Measurements from ENCODE around the gene EPB41L5. TPM values are rescaled to one million over a fixed set of nuclear protein-coding genes. Genes with fewer than 3 reads are reported as not detected.

EPB41L5 gene
- total RNA-seq, 1 experiment from 2014 or later: 19.0 TPM

DNA sequence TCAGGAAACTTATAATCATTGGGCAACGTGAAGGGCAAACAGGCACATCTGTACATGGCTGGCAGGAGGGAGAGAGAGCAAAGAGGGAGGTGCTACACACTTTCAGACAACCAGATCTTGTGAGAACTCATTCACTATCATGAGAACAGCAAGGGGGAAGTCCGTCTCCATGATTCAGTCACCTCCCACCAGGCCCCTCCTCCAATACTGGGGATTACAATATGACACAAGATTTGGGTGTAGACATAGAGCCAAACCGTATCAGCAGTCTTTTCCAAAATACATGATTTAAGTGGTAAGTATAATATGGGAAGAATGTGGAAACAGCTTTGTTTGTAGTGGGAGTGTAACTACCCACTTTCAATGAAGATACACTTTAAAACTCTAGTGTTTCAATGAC lies 65.0 kb downstream of the EPB41L5 start:
- H3K27me3 Mint-ChIP-seq (ENCODE audit: insufficient read depth, unreplicated experiment): no peaks in the 10 kb centered on the region
- H3K27ac Mint-ChIP-seq (ENCODE audit: low read depth, unreplicated experiment): peak overlapping the region; percentile 54
- BruUV-seq (replicated peaks): no TSS peak
- ChIA-PET POLR2A (interaction anchor here (0.6 kb wide), 1 partner anchor 139 kb away, joined by 4 read pairs; no protein-coding TSS in a partner anchor), CTCF (interaction anchor here (0.7 kb wide), 1 partner anchor 35 kb away, joined by 3 read pairs; no protein-coding TSS in a partner anchor)
- peaks cover 7% of the 10 kb centered on the region for H3K36me3 Mint-ChIP-seq (ENCODE audit: insufficient read depth, unreplicated experiment)
- intact Hi-C loops (cut with micrococcal nuclease): no loop called here
- TF ChIP-seq, protein P1, sequence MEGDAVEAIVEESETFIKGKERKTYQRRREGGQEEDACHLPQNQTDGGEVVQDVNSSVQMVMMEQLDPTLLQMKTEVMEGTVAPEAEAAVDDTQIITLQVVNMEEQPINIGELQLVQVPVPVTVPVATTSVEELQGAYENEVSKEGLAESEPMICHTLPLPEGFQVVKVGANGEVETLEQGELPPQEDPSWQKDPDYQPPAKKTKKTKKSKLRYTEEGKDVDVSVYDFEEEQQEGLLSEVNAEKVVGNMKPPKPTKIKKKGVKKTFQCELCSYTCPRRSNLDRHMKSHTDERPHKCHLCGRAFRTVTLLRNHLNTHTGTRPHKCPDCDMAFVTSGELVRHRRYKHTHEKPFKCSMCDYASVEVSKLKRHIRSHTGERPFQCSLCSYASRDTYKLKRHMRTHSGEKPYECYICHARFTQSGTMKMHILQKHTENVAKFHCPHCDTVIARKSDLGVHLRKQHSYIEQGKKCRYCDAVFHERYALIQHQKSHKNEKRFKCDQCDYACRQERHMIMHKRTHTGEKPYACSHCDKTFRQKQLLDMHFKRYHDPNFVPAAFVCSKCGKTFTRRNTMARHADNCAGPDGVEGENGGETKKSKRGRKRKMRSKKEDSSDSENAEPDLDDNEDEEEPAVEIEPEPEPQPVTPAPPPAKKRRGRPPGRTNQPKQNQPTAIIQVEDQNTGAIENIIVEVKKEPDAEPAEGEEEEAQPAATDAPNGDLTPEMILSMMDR (IDR thresholded peaks at IDR 0.05; ENCODE audit: unreplicated experiment): no peak
- H3K4me3 Mint-ChIP-seq (ENCODE audit: unreplicated experiment): no peak overlapping the region
- no peaks in the 10 kb centered on the region for H3K9me3 Mint-ChIP-seq (ENCODE audit: unreplicated experiment)
- no peaks in the 10 kb centered on the region for H3K4me1 Mint-ChIP-seq (ENCODE audit: insufficient read depth, unreplicated experiment)
- no peak for DNase-seq (ENCODE audit: unreplicated experiment)

DNA sequence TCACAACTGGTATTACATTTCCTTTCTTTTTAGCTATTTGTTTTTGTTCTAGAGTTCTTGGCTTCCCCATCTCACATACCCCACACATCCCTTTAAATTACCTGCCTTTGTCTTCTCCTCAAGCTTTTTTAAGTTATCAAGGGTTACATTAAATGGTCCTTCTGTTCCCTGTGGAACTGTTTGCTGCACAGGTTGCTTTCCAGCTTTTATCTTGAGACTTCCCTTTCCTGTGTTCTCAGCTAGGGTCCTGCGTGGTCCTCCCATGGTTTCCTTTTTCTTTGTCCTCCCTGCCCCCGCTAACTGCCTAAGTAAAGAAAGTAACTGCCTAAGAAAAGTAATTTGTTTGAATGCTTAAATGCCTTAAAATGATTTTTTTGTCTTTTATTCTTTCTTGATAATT lies 66.8 kb downstream of the EPB41L5 start:
- Mint-ChIP-seq H3K4me3 (ENCODE audit: unreplicated experiment) (no peak overlapping the region), H3K27me3 (ENCODE audit: insufficient read depth, unreplicated experiment) (no peaks in the 10 kb centered on the region), H3K27ac (ENCODE audit: low read depth, unreplicated experiment) (no peak overlapping the region), H3K9me3 (ENCODE audit: unreplicated experiment) (peaks cover 5% of the 10 kb centered on the region), H3K36me3 (ENCODE audit: insufficient read depth, unreplicated experiment) (peaks cover 7% of the 10 kb centered on the region), H3K4me1 (ENCODE audit: insufficient read depth, unreplicated experiment) (no peaks in the 10 kb centered on the region)
- no TSS peak for BruUV-seq (replicated peaks)
- DNase-seq (ENCODE audit: unreplicated experiment): no peak
- TF ChIP-seq, protein P1 (IDR thresholded peaks at IDR 0.05; ENCODE audit: unreplicated experiment): no peak
- intact Hi-C loops (cut with micrococcal nuclease): no loop called here
- CTCF ChIA-PET: interaction anchor here (0.8 to 1.2 kb wide), 2 partner anchors 9 to 255 kb away, joined by 3 read pairs; no protein-coding TSS in a partner anchor
- POLR2A ChIA-PET: interaction anchor here (0.7 kb wide), 1 partner anchor 28 kb away, joined by 3 read pairs; no protein-coding TSS in a partner anchor

DNA sequence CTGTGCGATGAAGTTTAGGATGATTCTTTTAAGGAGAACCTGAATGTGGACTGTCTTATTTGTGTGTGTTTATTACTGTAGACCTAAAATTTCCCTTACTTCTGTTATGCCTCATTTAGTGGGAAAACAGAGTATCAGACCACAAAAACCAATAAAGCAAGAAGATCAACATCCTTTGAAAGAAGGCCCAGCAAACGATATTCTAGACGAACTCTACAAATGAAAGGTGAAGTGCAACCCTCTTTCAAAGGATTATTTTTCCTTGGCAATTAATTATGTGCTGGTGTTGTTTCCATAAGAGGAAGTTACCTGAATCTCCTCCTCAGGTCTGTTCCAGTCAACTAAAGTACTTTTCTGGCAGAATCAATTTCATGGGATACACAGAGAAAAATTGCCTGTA lies 78.6 kb downstream of the EPB41L5 start:
- DNase-seq (ENCODE audit: unreplicated experiment): no peak
- no peaks in the 10 kb centered on the region for H3K9me3 Mint-ChIP-seq (ENCODE audit: unreplicated experiment)
- TF ChIP-seq, protein P1 (IDR thresholded peaks at IDR 0.05; ENCODE audit: unreplicated experiment): no peak
- no peak overlapping the region for H3K27ac Mint-ChIP-seq (ENCODE audit: low read depth, unreplicated experiment)
- CTCF ChIA-PET: no interaction called here
- intact Hi-C loops (cut with micrococcal nuclease): no loop called here
- H3K36me3 Mint-ChIP-seq (ENCODE audit: insufficient read depth, unreplicated experiment): no peaks in the 10 kb centered on the region
- no peaks in the 10 kb centered on the region for H3K27me3 Mint-ChIP-seq (ENCODE audit: insufficient read depth, unreplicated experiment)
- H3K4me3 Mint-ChIP-seq (ENCODE audit: unreplicated experiment): no peak overlapping the region
- H3K4me1 Mint-ChIP-seq (ENCODE audit: insufficient read depth, unreplicated experiment): no peaks in the 10 kb centered on the region
- POLR2A ChIA-PET: no interaction called here
- no TSS peak for BruUV-seq (replicated peaks)

DNA sequence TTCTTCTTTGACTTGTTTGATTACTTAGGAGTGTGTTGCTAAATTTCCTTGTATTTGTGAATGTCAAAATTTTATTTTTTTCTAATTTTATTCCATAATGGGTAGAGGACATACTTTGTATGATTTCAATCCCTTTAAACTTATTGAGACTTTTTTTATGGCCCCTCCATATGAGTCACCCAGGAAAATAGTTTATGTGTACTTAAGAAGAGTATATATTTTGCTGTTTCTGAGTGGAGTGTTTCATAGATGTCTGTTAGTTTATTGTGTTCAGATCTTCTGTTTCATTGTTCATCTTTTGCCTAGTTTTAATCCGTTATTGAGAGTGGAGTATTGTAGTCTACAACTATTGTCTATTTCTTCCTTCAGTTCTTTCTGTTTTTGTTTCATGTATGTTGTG lies 81.9 kb downstream of the EPB41L5 start:
- intact Hi-C loops (cut with micrococcal nuclease): no loop called here
- no peak for DNase-seq (ENCODE audit: unreplicated experiment)
- TF ChIP-seq, protein P1 (IDR thresholded peaks at IDR 0.05; ENCODE audit: unreplicated experiment): no peak
- H3K27me3 Mint-ChIP-seq (ENCODE audit: insufficient read depth, unreplicated experiment): no peaks in the 10 kb centered on the region
- BruUV-seq (replicated peaks): no TSS peak
- ChIA-PET POLR2A (no interaction called here), CTCF (interaction anchor here (0.7 kb wide), 1 partner anchor 416 kb away, joined by 3 read pairs; the partner anchor contains the start of gene TMEM177)
- H3K4me3 Mint-ChIP-seq (ENCODE audit: unreplicated experiment): no peak overlapping the region
- H3K4me1 Mint-ChIP-seq (ENCODE audit: insufficient read depth, unreplicated experiment): no peaks in the 10 kb centered on the region
- H3K36me3 Mint-ChIP-seq (ENCODE audit: insufficient read depth, unreplicated experiment): peaks cover 7% of the 10 kb centered on the region
- no peak overlapping the region for H3K27ac Mint-ChIP-seq (ENCODE audit: low read depth, unreplicated experiment)
- H3K9me3 Mint-ChIP-seq (ENCODE audit: unreplicated experiment): no peaks in the 10 kb centered on the region

All from MCF 10A (cell line).